Activated T-helper 1 cell treated with anti-CD3 and anti-CD28 coated beads, Interleukin-12 subunit alpha, Interleukin-12 subunit beta, Interleukin-2, Interleukin-4 antibody, amounts not matched to agents 30 ng/mL and 10 ng/mL and 1 ng/mL, durations not matched to agents 14 hours and 24 hours and 36 hours (primary cell): ENCODE results near the gene DYDC1. TPM values are rescaled to one million over a fixed set of nuclear protein-coding genes. Genes with fewer than 3 reads are reported as not detected.
"Not testable (repeated sequence)": the region's sequence is repeated elsewhere in the genome, so short reads cannot be mapped to it uniquely, and the experiment has no call there.

Source experiments
- DNase-seq: peaks from one replicate; pipeline ENCODE4 v3.0.0; 2021; ENCODE audit warnings: low spot score
- H3K27ac Mint-ChIP-seq: one replicate; pipeline ENCODE4 v1.8.0; 2021; ENCODE audit warnings: mild to moderate bottlenecking, mixed read lengths
- H3K27me3 Mint-ChIP-seq: one replicate; pipeline ENCODE4 v1.8.0; 2022; ENCODE audit warnings: mild to moderate bottlenecking, moderate library complexity, mixed read lengths; ENCODE audit not compliant: insufficient read depth
- H3K36me3 Mint-ChIP-seq: one replicate; pipeline ENCODE4 v1.8.0; 2021; ENCODE audit warnings: low read depth, mixed read lengths
- H3K4me1 Mint-ChIP-seq: one replicate; pipeline ENCODE4 v1.8.0; 2021; ENCODE audit warnings: low read depth, mixed read lengths
- H3K4me3 Mint-ChIP-seq: one replicate; pipeline ENCODE4 v1.8.0; 2021; ENCODE audit warnings: mild to moderate bottlenecking, moderate library complexity, mixed read lengths
- H3K9me3 Mint-ChIP-seq: one replicate; pipeline ENCODE4 v1.8.0; 2021; ENCODE audit warnings: mixed read lengths
- intact Hi-C: fragments of 100-400 bp; cut with micrococcal nuclease; formaldehyde crosslinking; loops from one replicate; pipeline ENCODE4 v1.15.1; 2024
- total RNA-seq: library from RNA; stranded (reverse); gene quantifications from 2 replicates; pipeline ENCODE4 v1.2.3, GENCODE V29; 2022

DYDC1 gene
- total RNA-seq, 1 donor from 2014 or later = not detected

DNA sequence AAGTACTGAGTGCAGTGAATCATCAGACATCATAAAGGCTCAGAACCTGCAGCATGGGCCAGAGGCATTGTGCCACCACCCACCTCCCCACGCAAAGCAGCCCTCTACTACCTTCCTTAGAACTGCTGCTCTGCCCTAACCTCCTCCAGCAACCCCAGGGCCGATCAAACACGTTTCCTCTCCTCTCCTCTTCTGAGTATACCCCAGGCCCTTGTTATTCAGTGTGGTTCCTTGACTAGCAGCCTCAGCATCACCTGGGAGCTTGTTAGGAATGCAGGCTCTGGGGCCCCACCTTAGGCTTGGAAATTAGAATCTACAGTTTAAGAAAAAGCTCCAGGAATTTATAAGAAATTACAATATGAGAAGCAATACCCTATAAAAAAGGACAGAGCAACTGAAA is 33.2 kb downstream of the DYDC1 start:
- Mint-ChIP-seq H3K27me3 (peaks cover 2% of the 10 kb centered on the region), H3K27ac (no peak overlapping the region), H3K9me3 (no peaks in the 10 kb centered on the region), H3K4me1 (no peaks in the 10 kb centered on the region), H3K4me3 (no peak overlapping the region), H3K36me3 (no peaks in the 10 kb centered on the region)
- intact Hi-C loops = no loop called here
- no peak for DNase-seq

DNA sequence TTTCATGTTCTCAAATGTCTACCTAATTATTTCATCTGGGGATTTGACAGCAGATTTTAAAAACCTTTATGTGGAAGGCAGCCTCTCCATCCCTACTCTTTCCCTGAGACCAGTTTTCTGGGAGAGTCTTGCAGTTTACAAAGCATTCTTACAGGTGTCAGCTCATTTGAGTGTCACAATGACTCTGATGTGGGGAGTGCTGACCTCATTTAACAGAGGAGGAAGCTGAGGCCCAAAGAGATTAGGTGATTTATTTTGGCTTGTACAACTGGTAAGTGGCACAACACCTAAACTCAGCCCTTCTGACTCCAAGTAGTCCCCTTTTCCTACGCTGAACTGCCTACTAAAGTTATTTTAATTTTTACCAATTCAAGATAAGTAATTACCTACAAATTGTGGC is 33.8 kb downstream of the DYDC1 start:
- peaks cover 6% of the 10 kb centered on the region for H3K27me3 Mint-ChIP-seq
- H3K4me1 Mint-ChIP-seq = no peaks in the 10 kb centered on the region
- H3K27ac Mint-ChIP-seq = no peak overlapping the region
- intact Hi-C loops = no loop called here
- H3K4me3 Mint-ChIP-seq = no peak overlapping the region
- H3K36me3 Mint-ChIP-seq = no peaks in the 10 kb centered on the region
- H3K9me3 Mint-ChIP-seq = no peaks in the 10 kb centered on the region
- DNase-seq = no peak

DNA sequence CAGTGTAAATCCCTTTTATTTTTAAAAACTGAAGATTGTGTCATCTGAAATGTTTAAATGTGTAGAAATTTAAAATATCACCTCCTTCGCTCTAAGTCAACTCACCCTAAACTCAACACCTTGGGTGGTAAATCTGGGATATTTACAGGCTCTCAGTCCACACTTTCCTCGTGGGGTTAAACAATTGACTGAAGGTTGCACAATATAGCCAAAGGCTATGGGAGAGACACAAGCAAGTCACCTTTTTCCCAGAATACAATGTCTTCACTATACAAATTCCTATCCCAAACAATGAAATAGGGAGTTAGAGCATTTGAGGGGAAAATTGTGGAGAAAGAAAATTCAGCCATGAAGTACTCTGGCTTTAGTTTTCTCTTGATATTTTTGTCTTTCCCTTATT is 34.4 kb downstream of the DYDC1 start:
- Mint-ChIP-seq H3K27me3 (peaks cover 6% of the 10 kb centered on the region), H3K9me3 (no peaks in the 10 kb centered on the region), H3K36me3 (no peaks in the 10 kb centered on the region), H3K4me1 (no peaks in the 10 kb centered on the region), H3K27ac (no peak overlapping the region), H3K4me3 (no peak overlapping the region)
- intact Hi-C loops = no loop called here
- no peak for DNase-seq

DNA sequence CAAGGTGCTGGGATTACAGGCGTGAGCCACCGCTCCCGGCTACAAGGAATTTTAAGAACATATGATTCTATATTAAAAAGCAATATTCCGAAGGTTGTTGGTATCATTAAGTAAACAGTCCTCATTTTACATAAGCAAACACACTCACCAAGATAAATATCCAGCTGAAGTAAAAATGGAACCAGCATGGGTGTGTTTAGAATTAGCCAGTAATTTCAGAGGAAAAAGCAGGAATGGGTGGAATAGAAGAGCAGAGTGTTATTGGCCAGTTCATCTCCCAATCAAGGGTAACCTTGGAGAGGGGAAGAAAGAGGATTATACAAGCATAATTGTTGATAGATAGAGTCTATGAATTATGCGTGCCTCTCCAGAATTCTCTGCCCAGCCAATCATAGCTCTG is 35.4 kb downstream of the DYDC1 start:
- peaks cover 6% of the 10 kb centered on the region for H3K27me3 Mint-ChIP-seq
- H3K36me3 Mint-ChIP-seq = no peaks in the 10 kb centered on the region
- intact Hi-C loops = no loop called here
- no peak overlapping the region for H3K4me3 Mint-ChIP-seq
- H3K9me3 Mint-ChIP-seq = no peaks in the 10 kb centered on the region
- no peak overlapping the region for H3K27ac Mint-ChIP-seq
- no peaks in the 10 kb centered on the region for H3K4me1 Mint-ChIP-seq
- DNase-seq = no peak

DNA sequence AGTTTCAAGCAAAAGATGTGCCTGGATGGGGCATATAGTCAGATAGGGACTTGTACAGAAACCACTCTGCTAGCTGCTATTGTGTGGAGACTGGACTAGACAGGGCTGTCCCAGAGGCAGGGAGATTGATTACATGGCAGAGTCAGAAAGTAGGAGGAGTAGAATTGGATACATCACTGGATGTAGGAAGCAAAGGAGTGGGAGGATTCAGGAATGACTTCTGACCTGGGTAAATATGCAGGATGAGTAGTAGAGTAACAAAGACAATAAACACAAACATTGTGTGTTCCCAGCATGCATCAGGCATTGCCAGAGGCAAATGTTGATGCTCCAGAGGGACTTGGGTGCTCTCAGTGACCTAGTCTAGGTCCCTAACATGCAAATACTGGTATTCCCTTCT is 36.2 kb downstream of the DYDC1 start:
- Mint-ChIP-seq H3K27ac (no peak overlapping the region), H3K4me1 (no peaks in the 10 kb centered on the region), H3K27me3 (peaks cover 6% of the 10 kb centered on the region), H3K4me3 (no peak overlapping the region), H3K9me3 (no peaks in the 10 kb centered on the region), H3K36me3 (no peaks in the 10 kb centered on the region)
- intact Hi-C loops = no loop called here
- no peak for DNase-seq

DNA sequence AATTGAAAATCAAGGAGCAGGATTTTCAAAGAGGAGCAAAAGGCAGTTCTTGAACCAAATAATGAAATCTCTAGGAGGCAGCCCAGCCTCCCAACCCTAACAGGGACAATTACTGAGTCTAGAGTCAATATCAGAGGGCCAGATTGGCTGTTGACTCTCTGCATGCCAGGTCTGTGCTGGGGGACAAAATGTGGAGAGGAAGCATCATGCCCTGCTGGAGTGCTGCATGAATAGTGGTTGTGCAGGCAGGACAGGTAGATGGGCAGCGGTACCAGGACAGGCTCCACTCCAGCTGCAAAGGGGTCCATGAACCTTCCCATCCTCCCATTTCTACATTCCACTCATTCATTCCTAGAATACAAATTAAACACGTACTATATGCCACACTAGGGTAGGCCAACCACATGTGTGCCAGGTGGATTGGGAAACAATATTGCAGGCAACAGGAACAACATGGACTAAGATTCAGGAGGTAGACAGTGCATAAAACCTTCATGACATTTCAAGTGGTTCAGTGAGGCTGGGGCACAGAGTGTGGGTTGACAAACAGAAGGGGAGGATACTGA is 36.7 kb downstream of the DYDC1 start:
- Mint-ChIP-seq H3K27me3 (peaks cover 6% of the 10 kb centered on the region), H3K4me3 (no peak overlapping the region), H3K9me3 (no peaks in the 10 kb centered on the region), H3K4me1 (no peaks in the 10 kb centered on the region), H3K27ac (no peak overlapping the region), H3K36me3 (no peaks in the 10 kb centered on the region)
- no peak for DNase-seq
- intact Hi-C loops = no loop called here

DNA sequence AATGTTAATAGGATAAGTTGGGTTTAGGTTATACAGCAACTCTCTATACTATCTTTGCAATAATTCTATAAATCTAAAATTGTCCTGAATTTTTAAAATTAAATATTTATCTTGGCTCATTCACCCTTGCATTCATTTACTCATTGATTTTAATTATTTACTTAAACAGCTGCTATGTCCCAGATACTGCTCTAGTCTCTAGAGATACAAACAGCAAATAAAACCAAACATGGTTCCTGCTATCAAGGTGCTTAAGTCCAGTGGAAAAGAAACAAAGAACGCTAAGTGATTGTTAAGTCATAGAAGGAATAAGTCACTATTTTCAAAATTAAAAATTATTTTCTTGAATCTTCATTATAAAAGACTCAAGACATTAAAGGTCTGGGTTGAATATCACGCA is 37.2 kb downstream of the DYDC1 start:
- Mint-ChIP-seq H3K27ac (no peak overlapping the region), H3K27me3 (peaks cover 6% of the 10 kb centered on the region), H3K4me1 (no peaks in the 10 kb centered on the region)

DNA sequence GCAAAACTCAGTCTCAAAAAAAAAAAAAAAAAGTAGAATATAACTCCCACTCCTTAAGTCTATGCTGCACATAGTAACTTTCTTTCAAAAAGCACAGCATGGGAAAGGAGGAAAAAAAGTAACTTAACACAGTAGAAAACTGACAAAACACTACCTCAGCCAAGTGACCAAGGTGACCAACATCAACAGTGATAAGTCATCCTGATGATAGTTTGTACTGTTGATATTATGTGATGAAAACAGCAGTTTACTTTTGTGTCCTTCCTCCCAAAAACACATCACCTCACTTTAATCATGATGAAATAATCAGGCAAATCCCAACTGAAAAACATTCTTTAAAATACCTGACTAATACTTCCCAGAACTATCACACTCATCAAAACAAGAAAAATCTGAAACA is 37.8 kb downstream of the DYDC1 start:
- Mint-ChIP-seq H3K4me3 (no peak overlapping the region), H3K27me3 (peaks cover 6% of the 10 kb centered on the region), H3K36me3 (no peaks in the 10 kb centered on the region), H3K27ac (no peak overlapping the region), H3K9me3 (no peaks in the 10 kb centered on the region), H3K4me1 (no peaks in the 10 kb centered on the region)
- no peak for DNase-seq
- intact Hi-C loops = no loop called here

More for the DNA sequence above, 37.2 kb downstream of the DYDC1 start:
- Mint-ChIP-seq H3K36me3 (no peaks in the 10 kb centered on the region), H3K9me3 (no peaks in the 10 kb centered on the region), H3K4me3 (no peak overlapping the region)
- intact Hi-C loops = no loop called here
- DNase-seq = no peak

DNA sequence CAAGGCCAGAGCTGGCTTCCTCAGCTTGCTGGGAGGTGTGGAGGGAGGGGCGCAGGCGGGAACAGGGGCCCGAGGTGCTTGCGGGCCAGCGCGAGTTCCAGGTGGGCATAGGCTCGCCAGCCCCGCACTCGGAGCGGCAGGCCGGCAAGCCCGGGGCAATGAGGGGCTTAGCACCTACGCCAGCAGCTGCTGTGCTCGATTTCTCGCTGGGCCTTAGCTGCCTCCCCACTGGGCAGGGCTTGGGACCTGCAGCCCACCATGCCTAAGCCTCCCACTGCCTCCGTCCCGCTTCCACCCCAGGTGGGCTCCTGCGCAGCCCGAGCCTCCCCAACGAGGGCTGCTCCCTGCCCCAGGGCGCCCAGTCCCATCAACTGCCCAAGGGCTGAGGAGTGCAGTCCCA is 41.2 kb downstream of the DYDC1 start:
- Mint-ChIP-seq H3K36me3 (no peaks in the 10 kb centered on the region), H3K4me1 (no peaks in the 10 kb centered on the region), H3K27ac (no peak overlapping the region), H3K4me3 (no peak overlapping the region), H3K27me3 (peaks cover 9% of the 10 kb centered on the region), H3K9me3 (no peaks in the 10 kb centered on the region)
- no peak for DNase-seq
- intact Hi-C loops = no loop called here

DNA sequence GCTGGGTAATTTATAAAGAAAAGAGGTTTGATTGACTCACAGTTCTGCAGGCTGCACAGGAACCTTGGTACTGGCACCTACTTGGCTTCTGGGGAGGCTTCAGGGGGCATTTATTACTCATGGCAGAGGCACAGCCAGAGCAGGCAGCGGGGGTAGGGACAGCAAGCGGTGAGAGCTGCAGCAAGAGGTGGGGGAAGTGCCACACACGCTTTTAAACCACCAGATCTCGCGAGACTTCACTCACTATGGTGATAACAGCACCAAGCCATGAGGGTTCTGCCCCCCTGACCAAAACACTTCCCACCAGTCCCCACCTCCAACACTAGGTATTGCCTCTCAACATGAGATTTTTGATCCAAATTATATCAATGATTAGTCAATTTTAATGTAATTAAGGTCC is 43.0 kb downstream of the DYDC1 start:
- no peaks in the 10 kb centered on the region for H3K36me3 Mint-ChIP-seq
- H3K27ac Mint-ChIP-seq = no peak overlapping the region
- intact Hi-C loops = no loop called here
- no peak for DNase-seq
- H3K9me3 Mint-ChIP-seq = no peaks in the 10 kb centered on the region
- peaks cover 7% of the 10 kb centered on the region for H3K27me3 Mint-ChIP-seq
- H3K4me1 Mint-ChIP-seq = no peaks in the 10 kb centered on the region
- H3K4me3 Mint-ChIP-seq = no peak overlapping the region

DNA sequence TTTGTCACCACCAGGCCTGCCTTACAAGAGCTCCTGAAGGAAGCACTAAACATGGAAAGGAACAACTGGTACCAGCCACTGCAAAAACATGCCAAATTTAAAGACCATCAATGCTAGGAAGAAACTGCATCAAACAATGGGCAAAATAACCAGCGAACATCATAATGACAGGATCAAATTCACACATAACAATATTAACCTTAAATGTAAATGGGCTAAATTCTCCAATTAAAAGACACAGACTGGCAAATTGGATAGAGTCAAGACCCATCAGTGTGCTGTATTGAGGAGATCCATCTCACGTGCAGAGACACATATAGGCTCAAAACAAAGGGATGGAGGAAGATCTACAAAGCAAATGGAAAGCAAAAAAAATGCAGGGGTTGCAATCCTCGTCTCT is 50.6 kb downstream of the DYDC1 start:
- H3K27ac Mint-ChIP-seq, H3K27me3 Mint-ChIP-seq, DNase-seq, intact Hi-C loops, H3K4me3 Mint-ChIP-seq, H3K36me3 Mint-ChIP-seq, H3K4me1 Mint-ChIP-seq: not testable (repeated sequence)
- H3K9me3 Mint-ChIP-seq = peaks cover 14% of the 10 kb centered on the region

DNA sequence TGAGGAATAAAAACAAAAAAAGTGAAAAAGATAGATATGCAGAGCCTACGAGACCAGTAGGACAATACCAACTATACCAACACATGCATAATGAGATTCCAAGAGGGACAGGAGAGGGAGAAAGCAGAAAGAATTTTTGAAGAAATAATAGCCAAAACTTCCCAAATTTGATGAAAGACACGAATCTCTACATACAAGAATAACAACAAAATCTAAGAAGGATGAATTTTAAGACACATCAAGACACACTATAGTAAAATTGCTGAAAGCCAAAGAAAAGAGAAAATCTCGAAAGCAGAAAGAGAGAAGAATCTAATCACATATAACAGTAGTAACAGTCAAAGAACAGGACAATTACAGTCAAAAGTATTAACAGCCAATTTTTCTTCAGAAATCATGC is 59.6 kb downstream of the DYDC1 start:
- peaks cover 8% of the 10 kb centered on the region for H3K27me3 Mint-ChIP-seq
- intact Hi-C loops = no loop called here
- H3K4me3 Mint-ChIP-seq = no peak overlapping the region
- peaks cover 18% of the 10 kb centered on the region for H3K9me3 Mint-ChIP-seq
- no peaks in the 10 kb centered on the region for H3K36me3 Mint-ChIP-seq
- H3K27ac Mint-ChIP-seq = no peak overlapping the region
- H3K4me1 Mint-ChIP-seq = no peaks in the 10 kb centered on the region
- no peak for DNase-seq

DNA sequence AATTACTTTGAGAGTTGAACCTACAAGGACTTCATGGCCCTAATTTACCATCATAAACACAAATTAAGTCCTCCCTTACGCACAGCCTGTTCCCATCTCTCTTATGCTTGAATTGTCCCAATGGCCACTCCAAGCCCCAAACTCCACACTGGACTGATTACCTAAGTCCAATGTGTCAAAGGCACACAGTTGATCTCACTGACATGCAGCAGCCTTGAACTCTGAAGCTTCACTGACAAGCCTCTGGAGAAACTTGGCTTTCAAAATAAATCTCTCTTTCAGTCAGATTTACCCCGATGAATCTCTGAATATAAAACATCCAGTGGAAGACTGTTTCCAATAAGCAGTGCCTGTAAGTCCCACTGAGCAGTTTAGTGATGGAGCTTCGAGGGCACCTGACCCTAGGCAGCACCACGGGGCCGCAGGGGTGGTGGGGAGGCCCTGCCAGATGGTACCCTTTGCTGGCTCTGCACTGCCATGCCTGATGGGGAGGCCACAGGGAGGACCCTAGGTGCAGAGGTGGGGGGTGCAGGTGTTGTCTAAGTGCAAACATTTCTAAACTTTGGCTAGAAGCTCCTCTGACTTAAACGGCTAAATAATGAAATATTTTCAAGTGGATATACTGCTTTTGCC is 63.8 kb downstream of the DYDC1 start:
- H3K27ac Mint-ChIP-seq = no peak overlapping the region
- H3K36me3 Mint-ChIP-seq = no peaks in the 10 kb centered on the region
- H3K4me3 Mint-ChIP-seq = no peak overlapping the region
- H3K9me3 Mint-ChIP-seq = peaks cover 6% of the 10 kb centered on the region
- H3K4me1 Mint-ChIP-seq = no peaks in the 10 kb centered on the region
- DNase-seq = no peak
- H3K27me3 Mint-ChIP-seq = peaks cover 11% of the 10 kb centered on the region
- intact Hi-C loops = no loop called here
